ENCODE measurements around the gene USP3.
A peak's percentile ranks its signal among the peaks of the same experiment; 100 is the strongest.
"Not testable (repeated sequence)": the region's sequence is repeated elsewhere in the genome, so short reads cannot be mapped to it uniquely, and the experiment has no call there.

USP3 gene

DNA sequence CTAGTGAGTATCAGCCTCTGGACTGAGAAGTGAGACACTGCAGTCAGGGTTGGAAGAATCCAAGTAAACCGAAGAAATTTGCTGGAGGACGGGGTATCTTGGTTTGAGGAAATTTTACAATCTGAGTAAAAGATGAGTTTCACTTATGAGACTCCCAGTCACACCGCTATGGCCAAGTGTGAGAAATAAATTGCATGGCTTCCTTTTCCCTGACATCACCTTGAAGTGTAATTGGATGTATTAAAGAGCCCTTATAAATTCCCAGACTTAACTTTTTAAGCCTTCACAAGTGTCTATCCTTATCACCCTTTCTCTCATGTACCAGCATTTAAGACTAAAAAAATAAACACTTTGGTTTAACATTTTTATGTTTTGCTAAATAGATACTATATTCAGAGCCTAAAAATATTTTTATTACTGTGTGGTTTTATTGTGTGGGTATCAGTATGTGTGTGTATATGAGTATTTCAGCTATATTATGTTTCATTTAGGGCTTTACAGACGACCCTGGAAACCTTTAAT, 23.8 kb downstream of the USP3 start:
- DNase-seq, result no peak
- in situ Hi-C loops (cut with HindIII; ENCODE audit: low pct_ligation_motif_present, low pct_unique_long_range_greater_than_20kb, low sequenced_read_pairs), result no loop called here

DNA sequence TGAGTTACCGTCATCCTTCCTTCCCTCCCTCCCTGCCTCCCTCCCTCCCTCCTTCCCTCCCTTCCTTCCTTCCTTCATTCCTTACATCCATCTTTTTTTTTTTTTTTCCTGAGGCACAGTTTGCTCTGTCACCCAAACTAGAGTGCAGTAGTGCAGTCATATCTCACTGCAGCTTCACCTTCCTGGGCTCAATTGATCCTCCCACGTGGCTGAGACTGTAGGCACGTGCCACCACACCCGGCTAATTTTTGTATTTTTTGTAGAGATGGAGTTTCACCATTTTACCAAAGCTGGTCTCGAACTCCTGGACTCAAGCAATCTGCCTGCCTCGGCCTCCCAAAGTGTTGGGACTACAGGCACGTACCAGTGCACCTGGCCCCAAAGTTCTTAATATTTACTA, 25.8 kb downstream of the USP3 start:
- in situ Hi-C loops (cut with HindIII; ENCODE audit: low pct_ligation_motif_present, low pct_unique_long_range_greater_than_20kb, low sequenced_read_pairs), result no loop called here
- no peak for DNase-seq

DNA sequence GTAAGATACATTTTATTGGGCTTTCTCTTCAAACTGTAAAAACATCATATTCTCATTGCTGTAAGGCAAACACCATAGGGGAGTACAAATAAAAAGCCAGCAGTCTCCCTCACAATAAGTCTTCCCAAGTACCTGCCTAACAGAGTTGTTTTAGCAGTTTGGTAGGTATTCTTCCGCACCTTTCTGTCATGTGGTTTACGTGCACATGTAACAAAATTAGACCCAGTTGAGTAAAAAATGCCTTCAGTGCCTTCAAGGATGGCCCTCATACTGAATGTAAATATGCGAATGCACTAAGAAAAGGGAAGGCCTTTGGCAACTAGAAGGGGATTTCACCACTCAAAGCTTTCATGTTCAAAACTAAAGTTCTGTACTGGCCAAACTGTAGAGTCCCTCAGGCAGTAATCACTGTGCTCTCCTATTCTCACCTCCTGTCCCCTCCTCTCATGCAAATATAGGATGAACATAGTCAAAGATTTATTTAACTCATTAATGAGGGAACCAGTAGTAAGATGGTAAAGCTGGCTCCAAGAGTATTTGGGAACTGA, 26.4 kb downstream of the USP3 start:
- DNase-seq, result no peak
- in situ Hi-C loops (cut with HindIII; ENCODE audit: low pct_ligation_motif_present, low pct_unique_long_range_greater_than_20kb, low sequenced_read_pairs), result no loop called here

DNA sequence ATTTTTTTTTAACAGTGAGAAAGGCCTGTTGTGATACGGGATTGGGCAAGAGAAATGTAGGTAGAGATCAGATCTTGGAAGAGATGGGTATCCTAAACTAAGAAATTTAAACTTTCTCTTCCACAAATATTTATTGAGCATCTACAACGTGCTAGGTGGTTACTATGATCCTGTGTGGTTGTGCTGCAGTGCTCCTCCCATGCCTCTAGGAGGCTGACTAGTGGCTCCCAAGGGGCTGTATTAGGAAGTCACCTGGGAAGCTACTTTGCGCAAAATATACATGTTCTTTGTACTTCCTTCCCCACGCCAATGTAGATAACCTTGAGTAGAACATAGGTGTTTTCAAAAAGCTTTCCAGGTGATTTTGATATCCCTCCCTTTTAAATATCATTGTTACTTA, 27.2 kb downstream of the USP3 start:
- no peak for DNase-seq
- in situ Hi-C loops (cut with HindIII; ENCODE audit: low pct_ligation_motif_present, low pct_unique_long_range_greater_than_20kb, low sequenced_read_pairs), result no loop called here

DNA sequence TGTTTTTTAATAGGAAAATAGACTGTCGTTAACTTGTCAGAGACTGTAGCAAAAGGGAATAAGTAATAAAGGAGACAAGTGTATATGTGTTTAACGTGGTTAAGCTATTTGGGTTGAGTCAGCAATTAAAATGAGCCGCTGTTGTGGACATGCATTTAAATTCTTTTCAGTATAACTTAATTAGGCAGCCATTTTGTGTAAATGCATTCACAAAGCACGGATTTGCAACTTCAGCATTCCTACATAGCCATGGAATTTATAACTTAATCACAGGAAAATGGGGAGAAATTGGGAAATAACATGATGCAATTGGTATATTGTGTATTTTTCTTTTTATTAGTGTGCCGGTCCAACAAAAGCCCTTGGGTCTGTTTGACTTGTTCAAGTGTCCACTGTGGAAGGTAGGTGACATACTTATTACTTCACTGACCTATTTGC, 27.9 kb downstream of the USP3 start:
- in situ Hi-C loops (cut with HindIII; ENCODE audit: low pct_ligation_motif_present, low pct_unique_long_range_greater_than_20kb, low sequenced_read_pairs), result no loop called here
- DNase-seq, result no peak

DNA sequence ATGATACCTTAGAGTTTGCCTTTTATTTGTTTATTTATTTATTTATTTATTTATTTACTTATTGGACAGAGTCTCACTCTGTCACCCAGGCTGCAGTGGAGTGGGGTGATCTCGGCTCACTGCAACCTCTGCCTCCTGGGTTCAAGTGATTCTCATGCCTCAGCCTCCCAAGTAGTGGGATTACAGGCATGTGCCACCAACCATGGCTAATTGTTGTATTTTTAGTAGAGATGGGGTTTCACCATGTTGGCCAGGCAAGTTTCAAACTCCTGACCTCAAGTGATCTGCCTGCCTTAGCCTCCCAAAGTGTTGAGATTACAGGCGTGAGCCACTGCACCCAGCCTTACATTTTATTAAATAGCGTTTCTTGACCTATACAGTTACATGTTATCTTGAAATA, 30.5 kb downstream of the USP3 start:
- DNase-seq; in situ Hi-C loops (cut with HindIII; ENCODE audit: low pct_ligation_motif_present, low pct_unique_long_range_greater_than_20kb, low sequenced_read_pairs): not testable (repeated sequence)

- DNase-seq, result no peak
- in situ Hi-C loops (cut with HindIII; ENCODE audit: low pct_ligation_motif_present, low pct_unique_long_range_greater_than_20kb, low sequenced_read_pairs), result no loop called here
Measured at GRCh38 chr15:63535689-63536088, 31.3 kb downstream of the USP3 start.

GRCh38 chr15:63538876-63539275, 34.5 kb downstream of the USP3 start:
- in situ Hi-C loops (cut with HindIII; ENCODE audit: low pct_ligation_motif_present, low pct_unique_long_range_greater_than_20kb, low sequenced_read_pairs), result no loop called here

GRCh38 chr15:63539521-63539920, 35.1 kb downstream of the USP3 start:
- DNase-seq, result no peak
- in situ Hi-C loops (cut with HindIII; ENCODE audit: low pct_ligation_motif_present, low pct_unique_long_range_greater_than_20kb, low sequenced_read_pairs), result no loop called here

More at GRCh38 chr15:63538876-63539275, 34.5 kb downstream of the USP3 start:
- no peak for DNase-seq

DNA sequence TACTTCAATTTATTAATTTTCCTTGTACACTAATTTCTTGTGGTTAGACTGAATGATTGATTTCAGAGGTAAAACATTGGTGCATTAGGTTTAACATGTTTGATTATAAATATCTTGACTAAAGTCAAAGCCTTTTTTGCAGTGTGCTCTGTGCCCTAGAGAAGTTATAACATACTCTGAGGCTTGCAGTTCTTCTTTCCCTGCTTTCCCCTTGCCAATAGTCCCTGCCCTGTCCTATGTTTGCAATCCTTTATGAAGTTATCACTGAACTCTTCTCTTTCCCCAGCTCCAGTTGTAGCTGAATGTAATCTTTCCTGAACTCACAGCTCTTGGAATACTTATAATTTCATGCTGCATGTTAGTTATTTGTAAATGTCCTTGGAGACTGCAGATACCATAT, 35.6 kb downstream of the USP3 start:
- no peak for DNase-seq
- in situ Hi-C loops (cut with HindIII; ENCODE audit: low pct_ligation_motif_present, low pct_unique_long_range_greater_than_20kb, low sequenced_read_pairs), result no loop called here

GRCh38 chr15:63540449-63540848, 36.1 kb downstream of the USP3 start:
- no peak for DNase-seq
- in situ Hi-C loops (cut with HindIII; ENCODE audit: low pct_ligation_motif_present, low pct_unique_long_range_greater_than_20kb, low sequenced_read_pairs), result no loop called here

GRCh38 chr15:63544258-63545026, 40.0 kb downstream of the USP3 start:
- DNase-seq, result no peak
- in situ Hi-C loops (cut with HindIII; ENCODE audit: low pct_ligation_motif_present, low pct_unique_long_range_greater_than_20kb, low sequenced_read_pairs), result no loop called here

- no peak for DNase-seq
- in situ Hi-C loops (cut with HindIII; ENCODE audit: low pct_ligation_motif_present, low pct_unique_long_range_greater_than_20kb, low sequenced_read_pairs), result no loop called here
Measured at GRCh38 chr15:63545520-63545919, 41.1 kb downstream of the USP3 start.

- in situ Hi-C loops (cut with HindIII; ENCODE audit: low pct_ligation_motif_present, low pct_unique_long_range_greater_than_20kb, low sequenced_read_pairs), result no loop called here
Measured at GRCh38 chr15:63551400-63551799, 47.0 kb downstream of the USP3 start.

GRCh38 chr15:63553388-63553791, 49.0 kb downstream of the USP3 start:
- peak; percentile 94 for DNase-seq
- in situ Hi-C loops (cut with HindIII; ENCODE audit: low pct_ligation_motif_present, low pct_unique_long_range_greater_than_20kb, low sequenced_read_pairs), result no loop called here

More at GRCh38 chr15:63551400-63551799, 47.0 kb downstream of the USP3 start:
- peak; percentile 14 for DNase-seq

DNA sequence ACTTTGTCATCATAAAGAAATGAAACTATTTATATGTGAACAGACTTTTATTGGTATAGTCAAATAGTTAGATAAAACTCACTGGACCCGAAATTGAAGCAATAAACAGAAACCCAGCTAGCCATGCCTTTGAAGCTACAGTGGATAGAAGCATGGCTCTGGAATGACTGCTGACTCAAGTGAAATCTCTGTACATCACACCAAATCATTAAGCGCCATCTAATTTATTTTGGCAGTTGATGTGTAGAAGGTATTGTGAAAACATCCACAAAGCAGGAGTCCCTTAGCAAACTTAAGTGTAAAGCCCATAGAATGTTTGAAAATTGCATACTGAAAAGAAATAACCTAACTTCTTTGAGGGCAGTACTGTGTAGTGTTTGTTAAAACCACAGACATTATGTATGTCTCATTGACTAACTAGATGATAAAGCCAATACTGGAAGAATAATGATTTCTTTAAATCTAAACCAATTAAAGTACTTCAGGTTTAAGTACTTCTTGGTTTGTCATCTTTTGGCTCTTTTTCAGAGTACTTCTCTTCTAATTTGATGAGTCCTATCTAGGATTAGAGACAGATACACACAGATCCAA, 50.0 kb downstream of the USP3 start:
- DNase-seq, result no peak
- in situ Hi-C loops (cut with HindIII; ENCODE audit: low pct_ligation_motif_present, low pct_unique_long_range_greater_than_20kb, low sequenced_read_pairs), result no loop called here

- in situ Hi-C loops (cut with HindIII; ENCODE audit: low pct_ligation_motif_present, low pct_unique_long_range_greater_than_20kb, low sequenced_read_pairs), result no loop called here
- no peak for DNase-seq
Measured at GRCh38 chr15:63555507-63555906, 51.1 kb downstream of the USP3 start.

GRCh38 chr15:63556246-63556645, 51.9 kb downstream of the USP3 start:
- DNase-seq, result no peak

DNA sequence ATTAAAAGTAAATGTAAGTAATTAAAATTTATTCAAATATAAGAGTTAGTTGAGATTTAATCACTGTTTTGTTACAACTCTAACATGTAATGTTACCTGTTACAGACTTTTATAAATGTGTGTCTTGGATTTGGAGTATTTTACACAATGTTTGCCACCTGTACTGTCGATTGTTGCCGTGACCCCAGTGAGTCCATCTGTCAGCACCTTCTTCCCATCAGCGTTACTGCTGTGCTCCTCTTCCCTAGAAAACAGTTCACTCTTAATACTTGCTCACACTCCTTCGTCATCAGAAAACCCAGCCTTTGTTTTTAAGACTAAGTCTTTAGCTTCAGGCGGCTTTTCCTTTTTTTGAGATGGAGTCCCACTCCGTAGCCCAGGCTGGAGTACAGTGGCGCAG, 52.3 kb downstream of the USP3 start:
- no peak for DNase-seq
- in situ Hi-C loops (cut with HindIII; ENCODE audit: low pct_ligation_motif_present, low pct_unique_long_range_greater_than_20kb, low sequenced_read_pairs), result no loop called here

More at GRCh38 chr15:63556246-63556645, 51.9 kb downstream of the USP3 start:
- in situ Hi-C loops (cut with HindIII; ENCODE audit: low pct_ligation_motif_present, low pct_unique_long_range_greater_than_20kb, low sequenced_read_pairs), result no loop called here

DNA sequence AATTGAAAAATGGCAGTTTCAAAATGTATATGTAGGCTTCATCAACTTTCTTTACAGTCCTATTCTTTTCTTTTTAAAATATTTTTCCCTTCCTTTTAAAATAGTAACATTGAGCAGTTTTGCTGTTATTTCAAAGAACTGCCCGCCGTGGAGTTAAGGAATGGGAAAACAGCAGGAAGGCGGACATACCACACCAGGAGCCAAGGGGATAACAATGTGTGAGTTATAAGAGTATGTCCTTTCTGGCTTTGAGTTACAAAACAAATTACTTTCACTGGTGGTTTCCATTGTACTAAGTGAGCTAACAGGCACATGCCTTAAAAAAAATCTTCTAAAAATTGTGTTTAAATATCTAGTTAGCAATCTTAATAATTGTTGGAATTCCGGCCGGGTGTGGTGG, 55.4 kb downstream of the USP3 start:
- in situ Hi-C loops (cut with HindIII; ENCODE audit: low pct_ligation_motif_present, low pct_unique_long_range_greater_than_20kb, low sequenced_read_pairs), result no loop called here
- DNase-seq, result no peak
